MM.1S (cell line): ENCODE results near the gene GTPBP8.
"Not testable (repeated sequence)": the region's sequence is repeated elsewhere in the genome, so short reads cannot be mapped to it uniquely, and the experiment has no call there.

Experiments used
- DNase-seq: peaks from one replicate; pipeline ENCODE4 v3.0.0-alpha.2; 2015
- H2AFZ ChIP-seq: fragments of 300-600 bp; sonication (generic); 2 replicates; pipeline ENCODE4 v1.6.0; 2016; ENCODE audit warnings: antibody characterized with exemption, low read length
- H3F3A ChIP-seq: fragments of 300-600 bp; sonication (generic); 2 replicates; pipeline ENCODE4 v1.6.1; 2016; ENCODE audit warnings: mild to moderate bottlenecking, antibody characterized with exemption, low read length, moderate library complexity, mixed read lengths; ENCODE audit not compliant: insufficient read depth
- H3K27ac ChIP-seq: fragments of 300-600 bp; sonication (generic); 2 replicates; pipeline ENCODE4 v1.5.1; 2016; ENCODE audit warnings: mild to moderate bottlenecking, low read length
- H3K27me3 ChIP-seq: fragments of 300-600 bp; sonication (generic); replicated peaks from 2 replicates; pipeline ENCODE4 v1.6.0; 2016; ENCODE audit warnings: low read length; ENCODE audit not compliant: insufficient read depth
- H3K36me3 ChIP-seq: fragments of 300-600 bp; sonication (generic); replicated peaks from 2 replicates; pipeline ENCODE4 v1.6.1; 2016; ENCODE audit warnings: mild to moderate bottlenecking, low read length, mixed read lengths; ENCODE audit not compliant: insufficient read depth
- H3K4me1 ChIP-seq: fragments of 300-600 bp; sonication (generic); 2 replicates; pipeline ENCODE4 v1.6.1; 2016; ENCODE audit warnings: low read length, mixed read lengths
- H3K4me2 ChIP-seq: fragments of 300-600 bp; sonication (generic); 2 replicates; pipeline ENCODE4 v1.6.0; 2016; ENCODE audit warnings: low read depth, low read length
- H3K4me3 ChIP-seq: fragments of 300-600 bp; sonication (generic); 2 replicates; pipeline ENCODE4 v1.5.1; 2016; ENCODE audit warnings: low read length, mixed read lengths
- H3K79me2 ChIP-seq: fragments of 300-600 bp; sonication (generic); 2 replicates; pipeline ENCODE4 v1.6.1; 2016; ENCODE audit warnings: mixed run types, low read length, mixed read lengths
- H3K9ac ChIP-seq: fragments of 300-600 bp; sonication (generic); 2 replicates; pipeline ENCODE4 v1.6.1; 2016; ENCODE audit warnings: low read length, mixed read lengths
- H3K9me2 ChIP-seq: fragments of 300-600 bp; sonication (generic); replicated peaks from 2 replicates; pipeline ENCODE4 v1.6.1; 2016; ENCODE audit warnings: mild to moderate bottlenecking, low read length, mixed read lengths; ENCODE audit not compliant: insufficient read depth
- H3K9me3 ChIP-seq: fragments of 300-600 bp; sonication (generic); replicated peaks from 2 replicates; pipeline ENCODE4 v1.6.1; 2016; ENCODE audit warnings: mild to moderate bottlenecking, low read length, mixed read lengths; ENCODE audit not compliant: insufficient read depth
- H4K20me1 ChIP-seq: fragments of 300-600 bp; sonication (generic); 2 replicates; pipeline ENCODE4 v1.6.1; 2016; ENCODE audit warnings: mild to moderate bottlenecking, low read length, moderate library complexity, mixed read lengths; ENCODE audit not compliant: insufficient read depth
- CTCF ChIP-seq: fragments of 300-600 bp; sonication (generic); IDR thresholded peaks from 2 replicates; pipeline ENCODE4 v1.5.1; 2016; ENCODE audit warnings: antibody characterized with exemption, low read length, mixed read lengths
- EZH2 ChIP-seq: fragments of 300-600 bp; sonication (generic); optimal IDR thresholded peaks from 2 replicates; pipeline ENCODE3; 2017; ENCODE audit warnings: low read depth, mild to moderate bottlenecking, antibody characterized with exemption, low read length, mixed read lengths
- EZH2phosphoT487 ChIP-seq: fragments of 300-600 bp; sonication (generic); IDR thresholded peaks from 2 replicates; pipeline ENCODE4 v1.6.1; 2018; ENCODE audit warnings: antibody characterized with exemption, low read length

The GTPBP8 gene

GRCh38 chr3:113038328-113038727 lies 47.5 kb downstream of the GTPBP8 start:
- DNase-seq, result no peak
- H3K4me3 ChIP-seq, result no peak overlapping the region
- H3F3A ChIP-seq, result no peaks in the 10 kb centered on the region
- no peak overlapping the region for H3K4me2 ChIP-seq
- H3K9ac ChIP-seq, result no peak overlapping the region
- TF ChIP-seq EZH2, result no peak
- no peak for TF ChIP-seq EZH2phosphoT487
- no peak for TF ChIP-seq CTCF
- H2AFZ ChIP-seq, result no peak overlapping the region
- H3K9me2 ChIP-seq, result no peaks in the 10 kb centered on the region
- no peak overlapping the region for H3K27ac ChIP-seq
- no peaks in the 10 kb centered on the region for H3K4me1 ChIP-seq
- no peaks in the 10 kb centered on the region for H4K20me1 ChIP-seq
- no peaks in the 10 kb centered on the region for H3K27me3 ChIP-seq
- H3K9me3 ChIP-seq, result no peaks in the 10 kb centered on the region
- H3K79me2 ChIP-seq, result no peaks in the 10 kb centered on the region
- no peaks in the 10 kb centered on the region for H3K36me3 ChIP-seq

- no peaks in the 10 kb centered on the region for H3K79me2 ChIP-seq
- H3K4me1 ChIP-seq, result no peaks in the 10 kb centered on the region
- no peak for DNase-seq
- H2AFZ ChIP-seq, result no peak overlapping the region
- no peaks in the 10 kb centered on the region for H3K36me3 ChIP-seq
- no peaks in the 10 kb centered on the region for H3K27me3 ChIP-seq
- no peaks in the 10 kb centered on the region for H3K9me2 ChIP-seq
- no peaks in the 10 kb centered on the region for H3F3A ChIP-seq
- H3K4me2 ChIP-seq, result no peak overlapping the region
- no peak overlapping the region for H3K27ac ChIP-seq
- no peaks in the 10 kb centered on the region for H3K9me3 ChIP-seq
- H3K9ac ChIP-seq, result no peak overlapping the region
- H4K20me1 ChIP-seq, result no peaks in the 10 kb centered on the region
- TF ChIP-seq EZH2phosphoT487, result no peak
- no peak for TF ChIP-seq CTCF
- no peak for TF ChIP-seq EZH2
- H3K4me3 ChIP-seq, result no peak overlapping the region
Measured at GRCh38 chr3:113039546-113039945, 48.8 kb downstream of the GTPBP8 start.

DNA sequence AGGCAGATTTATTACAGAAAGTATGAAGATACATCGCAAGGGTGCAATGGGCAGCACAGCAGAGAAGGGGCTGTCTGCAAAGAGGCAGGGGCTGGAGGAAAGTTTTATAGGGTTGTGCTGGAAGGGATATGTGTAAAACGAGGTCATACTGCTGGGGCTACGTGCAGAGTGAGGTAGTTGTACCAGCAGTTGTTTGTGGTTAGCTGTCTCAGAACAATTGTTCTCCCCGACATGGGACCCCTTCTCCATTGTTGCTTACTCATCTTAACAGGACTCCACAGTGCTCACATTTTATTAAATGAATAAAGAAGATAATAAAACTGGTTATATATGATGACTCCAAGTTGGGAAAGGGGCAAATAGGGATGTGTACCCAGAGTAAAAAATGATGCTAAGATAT lies 49.4 kb downstream of the GTPBP8 start:
- no peaks in the 10 kb centered on the region for H3K9me2 ChIP-seq
- no peaks in the 10 kb centered on the region for H4K20me1 ChIP-seq
- H3K79me2 ChIP-seq, result no peaks in the 10 kb centered on the region
- H3K27me3 ChIP-seq, result no peaks in the 10 kb centered on the region
- H3K4me2 ChIP-seq, result no peak overlapping the region
- no peak overlapping the region for H3K27ac ChIP-seq
- H3K36me3 ChIP-seq, result no peaks in the 10 kb centered on the region
- H3K4me1 ChIP-seq, result no peaks in the 10 kb centered on the region
- no peak overlapping the region for H2AFZ ChIP-seq
- no peak for TF ChIP-seq EZH2phosphoT487
- TF ChIP-seq CTCF, result no peak
- TF ChIP-seq EZH2, result no peak
- no peaks in the 10 kb centered on the region for H3F3A ChIP-seq
- DNase-seq, result no peak
- H3K4me3 ChIP-seq, result no peak overlapping the region
- H3K9me3 ChIP-seq, result no peaks in the 10 kb centered on the region
- no peak overlapping the region for H3K9ac ChIP-seq

DNA sequence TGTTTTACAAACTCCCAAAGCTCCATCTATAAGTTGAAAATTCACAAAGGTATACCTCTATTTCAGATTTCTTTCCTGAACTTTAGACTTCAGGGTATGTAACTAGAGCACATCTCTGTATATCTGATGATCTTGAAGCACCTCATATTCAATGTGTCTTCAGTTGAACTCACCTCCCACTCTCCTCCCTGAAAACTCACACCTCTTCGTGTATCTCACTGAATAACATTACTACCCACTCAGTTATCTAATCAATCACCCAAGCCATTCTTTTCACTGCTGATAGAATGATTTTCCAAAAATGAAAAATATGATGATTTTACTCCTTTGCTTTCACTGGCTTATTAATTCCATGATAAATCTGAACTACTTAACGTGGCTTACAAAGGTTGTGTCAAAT lies 52.9 kb downstream of the GTPBP8 start:
- no peaks in the 10 kb centered on the region for H3F3A ChIP-seq
- H3K79me2 ChIP-seq, result no peaks in the 10 kb centered on the region
- H3K27me3 ChIP-seq, result no peaks in the 10 kb centered on the region
- no peak overlapping the region for H3K9ac ChIP-seq
- H3K4me1 ChIP-seq, result no peaks in the 10 kb centered on the region
- no peak overlapping the region for H3K27ac ChIP-seq
- H2AFZ ChIP-seq, result no peak overlapping the region
- H4K20me1 ChIP-seq, result no peaks in the 10 kb centered on the region
- no peaks in the 10 kb centered on the region for H3K36me3 ChIP-seq
- no peaks in the 10 kb centered on the region for H3K9me2 ChIP-seq
- H3K9me3 ChIP-seq, result no peaks in the 10 kb centered on the region
- H3K4me2 ChIP-seq, result no peak overlapping the region
- no peak overlapping the region for H3K4me3 ChIP-seq
- DNase-seq, result no peak
- no peak for TF ChIP-seq CTCF
- no peak for TF ChIP-seq EZH2phosphoT487
- no peak for TF ChIP-seq EZH2

- DNase-seq, H3F3A ChIP-seq, H2AFZ ChIP-seq: not testable (repeated sequence)
Measured at GRCh38 chr3:113046186-113046965, 55.6 kb downstream of the GTPBP8 start.

More at GRCh38 chr3:113046186-113046965, 55.6 kb downstream of the GTPBP8 start:
- H4K20me1 ChIP-seq, H3K9me2 ChIP-seq, H3K27ac ChIP-seq, H3K4me3 ChIP-seq, H3K9ac ChIP-seq, H3K4me2 ChIP-seq, H3K79me2 ChIP-seq, H3K9me3 ChIP-seq, H3K36me3 ChIP-seq, H3K27me3 ChIP-seq, H3K4me1 ChIP-seq: not testable (repeated sequence)
